Trophoblast cell (in vitro differentiated cells and primary cell): ENCODE data around the gene PLB1.

Source experiments
- DNase-seq, 2 donors: peaks; one replicate each; pipeline ENCODE4 v3.0.0-alpha.2; 2016
- H2AFZ ChIP-seq: 2 replicates; pipeline ENCODE4 v1.6.1; 2013; ENCODE audit warnings: low read length, moderate library complexity, mild to moderate bottlenecking; ENCODE audit not compliant: insufficient read depth, poor library complexity
- H2AK5ac ChIP-seq: 2 replicates; pipeline ENCODE4 v1.6.1; 2013; ENCODE audit warnings: mild to moderate bottlenecking, low read length
- H2BK120ac ChIP-seq: 2 replicates; pipeline ENCODE4 v1.6.1; 2013; ENCODE audit warnings: low read length, mild to moderate bottlenecking, moderate library complexity; ENCODE audit not compliant: insufficient read depth, poor library complexity
- H2BK12ac ChIP-seq: 2 replicates; pipeline ENCODE4 v1.6.1; 2013; ENCODE audit warnings: mild to moderate bottlenecking, low read length, moderate library complexity
- H2BK5ac ChIP-seq: 2 replicates; pipeline ENCODE4 v1.6.1; 2013; ENCODE audit warnings: low read length, low read depth, moderate library complexity, mild to moderate bottlenecking; ENCODE audit not compliant: poor library complexity
- H3K14ac ChIP-seq: 2 replicates; pipeline ENCODE4 v1.6.1; 2013; ENCODE audit warnings: mild to moderate bottlenecking, low read length
- H3K18ac ChIP-seq: 2 replicates; pipeline ENCODE4 v1.6.1; 2013; ENCODE audit warnings: mild to moderate bottlenecking, low read length
- H3K23ac ChIP-seq: 2 replicates; pipeline ENCODE4 v1.6.1; 2013; ENCODE audit warnings: low read length
- H3K27ac ChIP-seq: 2 replicates; pipeline ENCODE4 v1.5.1; 2013; ENCODE audit warnings: low read depth, mild to moderate bottlenecking, inconsistent platforms, low read length, moderate library complexity
- H3K27me3 ChIP-seq: 2 replicates; pipeline ENCODE4 v1.6.1; 2013; ENCODE audit warnings: inconsistent platforms, mild to moderate bottlenecking, low read length, moderate library complexity; ENCODE audit not compliant: insufficient read depth
- H3K36me3 ChIP-seq, 2 experiments: 1 replicate in 1 of 2; 2 replicates in 1 of 2; pipeline ENCODE4 v1.6.1; 2013; ENCODE audit warnings: low read length in 2 of 2, mild to moderate bottlenecking in 2 of 2, moderate library complexity in 1 of 2; ENCODE audit not compliant: insufficient read depth in 2 of 2, control insufficient read depth in 1 of 2
- H3K4ac ChIP-seq: 2 replicates; pipeline ENCODE4 v1.6.1; 2013; ENCODE audit warnings: low read depth, mild to moderate bottlenecking, low read length, moderate library complexity
- H3K4me1 ChIP-seq, 2 experiments: 1 replicate in 1 of 2; 2 replicates in 1 of 2; pipeline ENCODE4 v1.6.1; 2013; ENCODE audit warnings: low read length in 2 of 2, mild to moderate bottlenecking in 2 of 2, moderate library complexity in 1 of 2; ENCODE audit not compliant: insufficient read depth in 2 of 2, control insufficient read depth in 1 of 2
- H3K4me2 ChIP-seq: 2 replicates; pipeline ENCODE4 v1.6.1; 2013; ENCODE audit warnings: inconsistent platforms, mild to moderate bottlenecking, low read length, moderate library complexity
- H3K4me3 ChIP-seq: 2 replicates; pipeline ENCODE4 v1.5.1; 2013; ENCODE audit warnings: mild to moderate bottlenecking, low read depth, low read length, inconsistent platforms
- H3K79me1 ChIP-seq: one replicate; pipeline ENCODE4 v1.6.1; 2013; ENCODE audit warnings: low read length
- H3K79me2 ChIP-seq: 2 replicates; pipeline ENCODE4 v1.6.1; 2013; ENCODE audit warnings: low read length, mild to moderate bottlenecking; ENCODE audit not compliant: control insufficient read depth, insufficient read depth, poor library complexity
- H3K9ac ChIP-seq: 2 replicates; pipeline ENCODE4 v1.6.1; 2013; ENCODE audit warnings: mild to moderate bottlenecking, low read length
- H3K9me3 ChIP-seq: 2 replicates; pipeline ENCODE4 v1.6.1; 2013; ENCODE audit warnings: low read depth, mild to moderate bottlenecking, control low read depth, inconsistent platforms, low read length; ENCODE audit not compliant: insufficient read depth
- H4K12ac ChIP-seq: 2 replicates; pipeline ENCODE4 v1.6.1; 2013; ENCODE audit warnings: low read depth, mild to moderate bottlenecking, low read length, moderate library complexity
- H4K8ac ChIP-seq: 2 replicates; pipeline ENCODE4 v1.6.1; 2013; ENCODE audit warnings: low read depth, mild to moderate bottlenecking, low read length, moderate library complexity
- H4K91ac ChIP-seq: one replicate; pipeline ENCODE4 v1.6.1; 2013; ENCODE audit warnings: low read depth, mild to moderate bottlenecking, low read length, moderate library complexity
- WGBS: extraction: QIAGEN DNeasy Blood & Tissue Kit; methylation state at CpG from one replicate; pipeline ENCODE4 v1.1.7; 2013; ENCODE audit warnings: missing lambda C conversion rate; ENCODE audit not compliant: insufficient read length, insufficient coverage; ENCODE audit errors: extremely low coverage; 5-methylcytosine and 5-hydroxymethylcytosine counted together

PLB1 gene

GRCh38 chr2:28643327-28643726 lies 147.5 kb downstream of the PLB1 start:
- no CpG with 5 or more reads among the region's 6 CpGs for whole genome bisulfite sequencing
- no peak overlapping the region for H3K18ac ChIP-seq

DNA sequence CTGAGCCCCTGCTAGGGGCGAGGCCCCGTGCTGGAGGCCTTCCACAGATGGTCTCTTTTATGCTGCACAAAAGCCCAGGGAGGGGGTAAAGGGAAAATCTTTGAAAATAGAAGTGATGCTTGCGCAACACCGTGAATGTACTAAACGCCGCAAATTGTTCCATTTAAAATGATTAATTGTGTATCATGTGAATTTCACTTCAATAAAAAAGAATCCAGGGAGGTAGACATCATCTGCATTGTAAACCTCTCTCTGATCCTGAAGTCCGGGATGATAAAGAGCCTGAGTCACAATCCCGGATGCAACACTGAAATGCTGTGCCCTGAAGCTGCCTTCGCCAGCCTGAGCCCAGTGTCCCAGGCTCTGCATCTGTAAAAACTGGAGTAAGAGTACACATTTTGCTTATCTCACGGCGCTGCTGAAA lies 148.1 kb downstream of the PLB1 start:
- no peak overlapping the region for H3K14ac ChIP-seq
- H3K79me1 ChIP-seq = peaks cover 13% of the 10 kb centered on the region
- no peak overlapping the region for H2BK5ac ChIP-seq
- H3K9ac ChIP-seq = no peak overlapping the region
- no peak overlapping the region for H4K91ac ChIP-seq
- H3K4me2 ChIP-seq = no peak overlapping the region
- H3K4me3 ChIP-seq = no peak overlapping the region
- no peak overlapping the region for H4K12ac ChIP-seq
- no peak overlapping the region for H2BK12ac ChIP-seq
- no peak overlapping the region for H2BK120ac ChIP-seq
- H2AK5ac ChIP-seq = no peak overlapping the region
- no peak overlapping the region for H3K23ac ChIP-seq
- no peak overlapping the region for H3K18ac ChIP-seq
- no peak overlapping the region for H3K27ac ChIP-seq
- H4K8ac ChIP-seq = no peak overlapping the region
- peaks cover 14 to 22% of the 10 kb centered on the region in 2 experiments for H3K4me1 ChIP-seq
- no peak overlapping the region for H2AFZ ChIP-seq
- H3K36me3 ChIP-seq = no peaks in the 10 kb centered on the region
- H3K79me2 ChIP-seq = no peaks in the 10 kb centered on the region
- no CpG with 5 or more reads among the region's 11 CpGs for WGBS
- no peaks in the 10 kb centered on the region for H3K27me3 ChIP-seq
- no peaks in the 10 kb centered on the region for H3K9me3 ChIP-seq
- DNase-seq = peak; percentile 91 to 93
- H3K4ac ChIP-seq = no peak overlapping the region

More at GRCh38 chr2:28643327-28643726, 147.5 kb downstream of the PLB1 start:
- Histone ChIP-seq H3K4ac (no peak overlapping the region), H3K36me3 (no peaks in the 10 kb centered on the region), H3K14ac (no peak overlapping the region), H4K8ac (no peak overlapping the region), H3K9ac (no peak overlapping the region), H2BK12ac (no peak overlapping the region), H2AFZ (no peak overlapping the region), H3K4me3 (no peak overlapping the region), H3K4me1 (peaks cover 14 to 22% of the 10 kb centered on the region in 2 experiments), H3K23ac (no peak overlapping the region), H3K4me2 (no peak overlapping the region), H3K9me3 (no peaks in the 10 kb centered on the region), H2AK5ac (peak overlapping the region; percentile 45), H3K27ac (no peak overlapping the region), H4K12ac (no peak overlapping the region), H4K91ac (no peak overlapping the region), H2BK5ac (no peak overlapping the region), H2BK120ac (no peak overlapping the region), H3K79me2 (no peaks in the 10 kb centered on the region), H3K27me3 (no peaks in the 10 kb centered on the region), H3K79me1 (peaks cover 10% of the 10 kb centered on the region)
- peak; percentile 92 to 96 for DNase-seq

- no peak overlapping the region for H4K91ac ChIP-seq
- no peak overlapping the region for H3K27ac ChIP-seq
- DNase-seq = no peak
- H3K18ac ChIP-seq = no peak overlapping the region
- H3K4ac ChIP-seq = no peak overlapping the region
- no peak overlapping the region for H3K23ac ChIP-seq
- no peak overlapping the region for H3K9ac ChIP-seq
- WGBS = no CpG with 5 or more reads among the region's 7 CpGs
- H2BK12ac ChIP-seq = no peak overlapping the region
- no peak overlapping the region for H3K4me2 ChIP-seq
- H4K12ac ChIP-seq = no peak overlapping the region
- no peak overlapping the region for H2BK120ac ChIP-seq
- no peak overlapping the region for H3K14ac ChIP-seq
- no peaks in the 10 kb centered on the region for H3K79me2 ChIP-seq
- H3K4me3 ChIP-seq = no peak overlapping the region
- no peak overlapping the region for H2AFZ ChIP-seq
- H3K36me3 ChIP-seq = no peaks in the 10 kb centered on the region
- H3K79me1 ChIP-seq = peaks cover 16% of the 10 kb centered on the region
- H2BK5ac ChIP-seq = no peak overlapping the region
- H3K27me3 ChIP-seq = no peaks in the 10 kb centered on the region
- H3K4me1 ChIP-seq = peaks cover 10 to 21% of the 10 kb centered on the region in 2 experiments
- no peak overlapping the region for H2AK5ac ChIP-seq
- no peaks in the 10 kb centered on the region for H3K9me3 ChIP-seq
- H4K8ac ChIP-seq = no peak overlapping the region
Observed at GRCh38 chr2:28644760-28645159, 148.9 kb downstream of the PLB1 start.

- Histone ChIP-seq H3K4ac (no peak overlapping the region), H3K9ac (no peak overlapping the region), H2BK5ac (no peak overlapping the region), H3K36me3 (no peaks in the 10 kb centered on the region), H3K4me1 (peaks cover 6 to 17% of the 10 kb centered on the region in 2 experiments), H3K14ac (no peak overlapping the region), H4K91ac (no peak overlapping the region), H3K27me3 (no peaks in the 10 kb centered on the region), H3K4me3 (no peak overlapping the region), H3K79me1 (peaks cover 18% of the 10 kb centered on the region), H4K12ac (no peak overlapping the region), H3K27ac (no peak overlapping the region), H2AFZ (no peak overlapping the region), H2AK5ac (no peak overlapping the region), H4K8ac (no peak overlapping the region), H3K79me2 (no peaks in the 10 kb centered on the region), H3K18ac (no peak overlapping the region), H3K9me3 (no peaks in the 10 kb centered on the region), H3K4me2 (no peak overlapping the region), H3K23ac (no peak overlapping the region), H2BK12ac (no peak overlapping the region), H2BK120ac (no peak overlapping the region)
- no peak for DNase-seq
- no CpG with 5 or more reads among the region's 2 CpGs for WGBS
Observed at GRCh38 chr2:28645553-28645952, 149.7 kb downstream of the PLB1 start.
